DND-41 (cell line): Measurements from ENCODE around the gene CTAG2.

ENCODE experiments used
- ATAC-seq: fragments of 200-7000 bp; cut with Tn5 transposase; 3 replicates; pipeline ENCODE4 v1.9.1; 2021; ENCODE audit warnings: low read depth; ENCODE audit not compliant: insufficient read depth
- DNase-seq: peaks from one replicate; pipeline ENCODE4 v3.0.0-alpha.2; 2020
- H2AFZ ChIP-seq: 2 replicates; pipeline ENCODE4 v1.6.0; 2012; ENCODE audit warnings: low read depth, low read length
- H3K27ac ChIP-seq: 2 replicates; pipeline ENCODE4 v1.5.1; 2012; ENCODE audit warnings: low read length, inconsistent platforms
- H3K27me3 ChIP-seq: fragments of 200-600 bp; sonication (generic); 2 replicates; pipeline ENCODE4 v1.6.0; 2012; ENCODE audit warnings: low read length, mild to moderate bottlenecking, inconsistent platforms; ENCODE audit not compliant: insufficient read depth, poor library complexity
- H3K36me3 ChIP-seq: 2 replicates; pipeline ENCODE4 v1.5.1; 2012; ENCODE audit warnings: low read length, inconsistent platforms; ENCODE audit not compliant: insufficient read depth
- H3K4me1 ChIP-seq: 2 replicates; pipeline ENCODE4 v1.5.1; 2012; ENCODE audit warnings: mild to moderate bottlenecking, low read length; ENCODE audit not compliant: insufficient read depth
- H3K4me2 ChIP-seq: 2 replicates; pipeline ENCODE4 v1.6.0; 2012; ENCODE audit warnings: mild to moderate bottlenecking, moderate library complexity, low read length, inconsistent platforms; ENCODE audit not compliant: insufficient read depth
- H3K4me3 ChIP-seq, 2 experiments: fragments of 200-600 bp in 1 of 2; shearing (Covaris generic) in 1 of 2; 2 replicates each; pipeline ENCODE4 v1.5.1; 2012 to 2016; ENCODE audit warnings: inconsistent platforms in 2 of 2, low read length in 2 of 2, mild to moderate bottlenecking in 2 of 2, low read depth in 1 of 2, moderate library complexity in 1 of 2
- H3K79me2 ChIP-seq: 2 replicates; pipeline ENCODE4 v1.6.0; 2012; ENCODE audit warnings: low read length, inconsistent platforms; ENCODE audit not compliant: insufficient read depth
- H3K9ac ChIP-seq: 2 replicates; pipeline ENCODE4 v1.6.0; 2012; ENCODE audit warnings: low read depth, mild to moderate bottlenecking, inconsistent platforms, low read length, moderate library complexity
- H3K9me3 ChIP-seq: 2 replicates; pipeline ENCODE4 v1.5.1; 2012; ENCODE audit warnings: low read length, moderate library complexity, mild to moderate bottlenecking, inconsistent platforms; ENCODE audit not compliant: insufficient read depth, severe bottlenecking
- H4K20me1 ChIP-seq: 2 replicates; pipeline ENCODE4 v1.6.0; 2012; ENCODE audit warnings: low read length; ENCODE audit not compliant: insufficient read depth
- EZH2 ChIP-seq: IDR thresholded peaks from 3 replicates; pipeline ENCODE4 v1.6.1; 2012; ENCODE audit warnings: borderline replicate concordance, low read depth, mild to moderate bottlenecking, moderate library complexity, low read length, inconsistent platforms; ENCODE audit not compliant: severe bottlenecking
- TF ChIP-seq, protein P1 (sequence below): IDR thresholded peaks from 2 replicates; pipeline ENCODE4 v1.5.1; 2012; ENCODE audit warnings: borderline replicate concordance, low read length, moderate library complexity, mild to moderate bottlenecking; ENCODE audit not compliant: poor library complexity, severe bottlenecking; ENCODE audit errors: extremely low read depth

The CTAG2 gene

DNA sequence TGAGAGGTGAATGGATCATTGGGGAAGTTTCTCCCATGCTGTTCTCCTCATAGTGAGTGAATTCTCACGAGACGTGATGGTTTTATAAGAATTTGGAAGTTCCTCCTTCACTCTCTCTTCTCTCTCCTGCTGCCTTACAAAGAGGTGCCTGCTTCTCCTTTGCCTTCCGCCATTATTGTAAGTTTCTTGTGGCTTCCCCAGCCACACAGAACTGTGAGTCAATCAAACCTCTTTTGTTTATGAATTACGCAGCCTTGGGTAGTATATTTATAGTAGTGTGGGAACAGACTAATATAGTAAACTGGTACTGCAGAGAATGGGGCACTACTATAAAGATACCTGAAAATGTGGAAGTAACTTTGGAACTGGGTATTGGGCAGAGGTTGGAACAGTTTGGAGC is 7.8 kb upstream of the CTAG2 start:
- TF ChIP-seq, protein P1, sequence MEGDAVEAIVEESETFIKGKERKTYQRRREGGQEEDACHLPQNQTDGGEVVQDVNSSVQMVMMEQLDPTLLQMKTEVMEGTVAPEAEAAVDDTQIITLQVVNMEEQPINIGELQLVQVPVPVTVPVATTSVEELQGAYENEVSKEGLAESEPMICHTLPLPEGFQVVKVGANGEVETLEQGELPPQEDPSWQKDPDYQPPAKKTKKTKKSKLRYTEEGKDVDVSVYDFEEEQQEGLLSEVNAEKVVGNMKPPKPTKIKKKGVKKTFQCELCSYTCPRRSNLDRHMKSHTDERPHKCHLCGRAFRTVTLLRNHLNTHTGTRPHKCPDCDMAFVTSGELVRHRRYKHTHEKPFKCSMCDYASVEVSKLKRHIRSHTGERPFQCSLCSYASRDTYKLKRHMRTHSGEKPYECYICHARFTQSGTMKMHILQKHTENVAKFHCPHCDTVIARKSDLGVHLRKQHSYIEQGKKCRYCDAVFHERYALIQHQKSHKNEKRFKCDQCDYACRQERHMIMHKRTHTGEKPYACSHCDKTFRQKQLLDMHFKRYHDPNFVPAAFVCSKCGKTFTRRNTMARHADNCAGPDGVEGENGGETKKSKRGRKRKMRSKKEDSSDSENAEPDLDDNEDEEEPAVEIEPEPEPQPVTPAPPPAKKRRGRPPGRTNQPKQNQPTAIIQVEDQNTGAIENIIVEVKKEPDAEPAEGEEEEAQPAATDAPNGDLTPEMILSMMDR = no peak
- TF ChIP-seq EZH2 = no peak
- DNase-seq (no peak), ATAC-seq (no peak)
- Histone ChIP-seq H3K36me3 (no peaks in the 10 kb centered on the region), H3K4me2 (no peak overlapping the region), H3K79me2 (no peaks in the 10 kb centered on the region), H4K20me1 (no peaks in the 10 kb centered on the region), H3K27me3 (no peaks in the 10 kb centered on the region), H3K9ac (no peak overlapping the region), H3K27ac (no peak overlapping the region), H3K4me1 (peaks cover 9% of the 10 kb centered on the region), H3K4me3 (no peak overlapping the region), H2AFZ (no peak overlapping the region), H3K9me3 (peaks cover 3% of the 10 kb centered on the region)

DNA sequence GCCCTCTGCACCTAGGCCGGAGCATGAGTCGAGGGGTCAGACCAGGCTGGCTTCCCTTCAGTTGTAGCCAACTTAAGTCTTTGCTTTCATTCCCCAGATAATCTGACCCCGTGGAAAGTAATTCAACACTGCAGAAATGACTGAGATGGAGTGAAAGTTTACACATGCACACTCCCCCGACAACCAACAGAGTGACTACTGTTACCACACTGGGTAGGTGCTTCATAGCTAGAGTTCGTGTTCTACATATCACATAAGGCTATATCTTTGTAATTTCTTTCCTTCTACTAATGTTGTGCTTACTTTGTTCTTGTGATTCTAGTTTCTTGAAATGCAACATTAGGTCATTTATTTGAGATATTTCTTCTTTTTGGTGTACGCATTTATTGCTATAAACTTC is 7.2 kb upstream of the CTAG2 start:
- Histone ChIP-seq H3K9ac (no peak overlapping the region), H3K9me3 (peaks cover 3% of the 10 kb centered on the region), H3K36me3 (no peaks in the 10 kb centered on the region), H3K4me3 (no peak overlapping the region), H4K20me1 (no peaks in the 10 kb centered on the region), H3K27me3 (no peaks in the 10 kb centered on the region), H2AFZ (no peak overlapping the region), H3K4me2 (no peak overlapping the region), H3K27ac (no peak overlapping the region), H3K4me1 (peaks cover 3% of the 10 kb centered on the region; the same call in 1 of the 2 replicates), H3K79me2 (no peaks in the 10 kb centered on the region)
- DNase-seq = no peak
- ATAC-seq = no peak
- TF ChIP-seq EZH2 = no peak
- TF ChIP-seq, protein P1 = no peak

DNA sequence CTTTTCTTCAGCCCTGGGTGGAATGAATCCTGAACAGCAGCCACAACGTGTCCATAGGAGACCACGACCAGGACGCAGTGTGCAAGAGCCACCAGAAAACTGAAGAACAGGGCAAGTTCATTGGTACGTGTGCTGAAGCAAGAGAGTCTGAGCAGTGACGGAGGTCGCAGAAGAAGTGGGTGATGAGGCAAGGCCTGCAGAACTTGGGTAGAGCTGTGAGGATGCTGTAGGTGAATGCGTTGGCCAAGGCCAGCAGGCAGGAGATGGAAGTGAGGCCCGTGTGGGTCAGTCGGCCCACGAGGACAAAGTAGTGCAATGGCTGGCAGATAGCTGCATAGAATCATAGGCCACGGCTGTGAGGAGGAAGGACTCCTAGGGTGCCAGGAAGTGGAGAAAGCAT is 5.6 kb upstream of the CTAG2 start:
- H3K9me3 ChIP-seq = peaks cover 3% of the 10 kb centered on the region
- no peak overlapping the region for H3K4me2 ChIP-seq
- H3K4me3 ChIP-seq = no peak overlapping the region
- H4K20me1 ChIP-seq = no peaks in the 10 kb centered on the region
- H3K79me2 ChIP-seq = no peaks in the 10 kb centered on the region
- H3K4me1 ChIP-seq = no peaks in the 10 kb centered on the region
- H3K27ac ChIP-seq = no peak overlapping the region
- no peaks in the 10 kb centered on the region for H3K36me3 ChIP-seq
- H3K9ac ChIP-seq = no peak overlapping the region
- ATAC-seq (no peak), DNase-seq (no peak)
- no peak for TF ChIP-seq EZH2
- TF ChIP-seq, protein P1 = no peak
- no peaks in the 10 kb centered on the region for H3K27me3 ChIP-seq
- no peak overlapping the region for H2AFZ ChIP-seq

DNA sequence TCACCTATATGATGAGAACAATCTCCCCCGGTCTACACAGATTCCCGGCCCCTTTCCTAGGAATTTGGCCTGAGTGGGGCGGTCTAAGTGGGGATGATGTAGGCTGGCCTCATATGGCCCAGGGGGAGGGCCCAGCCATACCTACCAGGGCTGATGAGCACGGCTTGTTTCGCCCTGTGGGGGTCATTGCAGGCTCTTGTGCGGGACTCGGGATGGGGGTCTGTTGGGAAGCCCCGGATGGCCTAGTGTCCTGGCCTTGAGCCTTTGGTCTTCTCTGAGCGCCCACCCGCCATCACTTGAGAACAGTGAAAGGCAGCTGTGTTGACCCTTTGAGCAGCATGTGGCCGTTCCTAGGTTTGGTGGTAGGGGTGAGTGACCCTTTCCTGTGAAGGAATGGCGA is 4.8 kb upstream of the CTAG2 start:
- no peak for DNase-seq
- H3K4me2 ChIP-seq = no peak overlapping the region
- no peaks in the 10 kb centered on the region for H3K4me1 ChIP-seq
- H3K4me3 ChIP-seq = no peak overlapping the region
- TF ChIP-seq, protein P1 = no peak
- no peak for TF ChIP-seq EZH2
- H2AFZ ChIP-seq = no peak overlapping the region
- ATAC-seq = no peak
- no peaks in the 10 kb centered on the region for H3K79me2 ChIP-seq
- H3K9me3 ChIP-seq = peaks cover 3% of the 10 kb centered on the region
- no peaks in the 10 kb centered on the region for H4K20me1 ChIP-seq
- H3K27me3 ChIP-seq = no peaks in the 10 kb centered on the region
- H3K9ac ChIP-seq = no peak overlapping the region
- no peaks in the 10 kb centered on the region for H3K36me3 ChIP-seq
- H3K27ac ChIP-seq = no peak overlapping the region
